ENCODE data around the gene TTLL11. TPM values are rescaled to one million over a fixed set of nuclear protein-coding genes. Genes with fewer than 3 reads are reported as not detected.

The TTLL11 gene
- total RNA-seq, 2 experiments from 2014 or later: 3.3 to 6.9 TPM

DNA sequence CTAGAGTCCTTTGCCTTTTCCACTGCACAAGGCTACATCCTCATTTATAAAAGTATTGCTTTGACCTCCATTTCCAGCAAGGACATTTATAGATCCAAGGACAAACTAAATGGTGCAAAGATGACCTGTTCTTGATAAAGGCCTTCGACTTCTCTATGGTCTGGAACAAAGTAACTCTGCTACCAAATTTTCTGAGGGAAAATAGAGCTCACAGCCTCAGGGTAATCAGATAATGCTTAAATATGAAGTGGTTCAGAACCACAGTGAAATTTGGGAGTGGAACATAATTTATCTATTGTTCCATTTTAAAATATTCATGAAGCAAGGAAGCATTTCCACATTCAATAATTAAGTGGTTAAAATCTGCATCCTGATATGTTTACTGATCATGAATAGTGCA, 137.5 kb downstream of the TTLL11 start:
- Histone ChIP-seq H3K36me3 (ENCODE audit: insufficient read depth, low read length) (no peaks in the 10 kb centered on the region), H3K9me3 (ENCODE audit: low read length) (no peaks in the 10 kb centered on the region), H2AFZ (ENCODE audit: low read length) (no peak overlapping the region; the same call in 1 of the 2 replicates), H3K27ac (ENCODE audit: low read depth, low read length, poor library complexity, severe bottlenecking) (no peak overlapping the region), H3K4me2 (ENCODE audit: low read length) (no peak overlapping the region), H4K20me1 (ENCODE audit: insufficient read depth, low read length) (no peaks in the 10 kb centered on the region), H3K4me3 (ENCODE audit: low read depth, low read length, poor library complexity, severe bottlenecking) (no peak overlapping the region), H3K9me2 (ENCODE audit: insufficient read depth, low read length) (no peaks in the 10 kb centered on the region), H3K79me2 (ENCODE audit: insufficient read depth, low read depth, low read length) (no peaks in the 10 kb centered on the region), H3K4me1 (ENCODE audit: insufficient read depth, low read length, poor library complexity, severe bottlenecking) (peaks cover 65% of the 10 kb centered on the region)
- no peak for DNase-seq (ENCODE audit: low spot score)
- no TSS peak for BruUV-seq (replicated peaks)
- POLR2A ChIA-PET: interaction anchor here (0.7 to 1.4 kb wide), 5 partner anchors 9 to 26 kb away, joined by 3 read pairs; no protein-coding TSS in a partner anchor
- intact Hi-C loops (cut with micrococcal nuclease; ENCODE audit: unreplicated experiment): no loop called here
- CTCF ChIA-PET (ENCODE audit: unreplicated experiment): no interaction called here
- TF ChIP-seq, protein P1, sequence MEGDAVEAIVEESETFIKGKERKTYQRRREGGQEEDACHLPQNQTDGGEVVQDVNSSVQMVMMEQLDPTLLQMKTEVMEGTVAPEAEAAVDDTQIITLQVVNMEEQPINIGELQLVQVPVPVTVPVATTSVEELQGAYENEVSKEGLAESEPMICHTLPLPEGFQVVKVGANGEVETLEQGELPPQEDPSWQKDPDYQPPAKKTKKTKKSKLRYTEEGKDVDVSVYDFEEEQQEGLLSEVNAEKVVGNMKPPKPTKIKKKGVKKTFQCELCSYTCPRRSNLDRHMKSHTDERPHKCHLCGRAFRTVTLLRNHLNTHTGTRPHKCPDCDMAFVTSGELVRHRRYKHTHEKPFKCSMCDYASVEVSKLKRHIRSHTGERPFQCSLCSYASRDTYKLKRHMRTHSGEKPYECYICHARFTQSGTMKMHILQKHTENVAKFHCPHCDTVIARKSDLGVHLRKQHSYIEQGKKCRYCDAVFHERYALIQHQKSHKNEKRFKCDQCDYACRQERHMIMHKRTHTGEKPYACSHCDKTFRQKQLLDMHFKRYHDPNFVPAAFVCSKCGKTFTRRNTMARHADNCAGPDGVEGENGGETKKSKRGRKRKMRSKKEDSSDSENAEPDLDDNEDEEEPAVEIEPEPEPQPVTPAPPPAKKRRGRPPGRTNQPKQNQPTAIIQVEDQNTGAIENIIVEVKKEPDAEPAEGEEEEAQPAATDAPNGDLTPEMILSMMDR (conservative IDR thresholded peaks at IDR 0.05; ENCODE audit: low read length): no peak
- no peak for TF ChIP-seq EZH2phosphoT487 (IDR thresholded peaks at IDR 0.05; ENCODE audit: borderline replicate concordance, low read depth, low read length)

DNA sequence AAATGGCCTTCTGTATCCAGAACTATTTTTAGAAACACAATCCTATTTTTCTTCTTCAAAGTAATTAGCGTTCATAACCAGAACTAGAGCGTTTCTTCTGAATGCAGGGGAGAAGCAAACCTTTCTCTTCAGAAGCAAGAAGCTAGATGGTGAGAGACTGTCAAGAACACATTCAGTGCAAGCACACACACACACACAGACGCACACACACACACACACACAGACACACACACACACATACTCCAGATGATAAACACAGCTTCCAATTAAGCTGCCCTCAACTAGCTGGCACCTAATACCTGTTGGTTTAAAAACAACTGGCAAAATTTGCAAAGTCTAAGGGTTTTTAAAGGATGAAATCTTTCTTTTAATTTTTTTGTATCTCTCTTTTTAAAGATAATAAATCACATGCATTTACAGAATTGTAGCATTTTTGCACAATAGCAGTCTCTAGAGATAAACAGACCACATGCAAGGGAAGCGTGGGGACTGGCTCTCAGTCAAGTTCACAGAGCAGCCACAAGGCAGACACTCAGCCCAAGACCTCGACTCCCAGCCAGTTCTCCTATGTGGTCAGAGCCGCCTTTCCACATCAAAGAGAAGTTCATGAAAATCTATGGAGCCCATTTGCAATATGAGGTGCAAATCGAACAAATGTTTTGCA, 138.5 kb downstream of the TTLL11 start:
- Histone ChIP-seq H4K20me1 (ENCODE audit: insufficient read depth, low read length) (no peaks in the 10 kb centered on the region), H3K27ac (ENCODE audit: low read depth, low read length, poor library complexity, severe bottlenecking) (no peak overlapping the region), H3K9me2 (ENCODE audit: insufficient read depth, low read length) (no peaks in the 10 kb centered on the region), H3K9me3 (ENCODE audit: low read length) (no peaks in the 10 kb centered on the region), H3K36me3 (ENCODE audit: insufficient read depth, low read length) (no peaks in the 10 kb centered on the region), H3K4me2 (ENCODE audit: low read length) (peak overlapping the region; percentile 6; the same call in 1 of the 2 replicates), H3K79me2 (ENCODE audit: insufficient read depth, low read depth, low read length) (no peaks in the 10 kb centered on the region), H3K4me1 (ENCODE audit: insufficient read depth, low read length, poor library complexity, severe bottlenecking) (peaks cover 74% of the 10 kb centered on the region), H2AFZ (ENCODE audit: low read length) (peak overlapping the region; percentile 4; the same call in 1 of the 2 replicates), H3K4me3 (ENCODE audit: low read depth, low read length, poor library complexity, severe bottlenecking) (no peak overlapping the region)
- POLR2A ChIA-PET: interaction anchor here (1.0 to 1.8 kb wide), 5 partner anchors 8 to 27 kb away, joined by 3 to 4 read pairs (median 3); no protein-coding TSS in a partner anchor
- TF ChIP-seq EZH2phosphoT487 (IDR thresholded peaks at IDR 0.05; ENCODE audit: borderline replicate concordance, low read depth, low read length): no peak
- TF ChIP-seq, protein P1 (conservative IDR thresholded peaks at IDR 0.05; ENCODE audit: low read length): no peak
- intact Hi-C loops (cut with micrococcal nuclease; ENCODE audit: unreplicated experiment): no loop called here
- no peak for DNase-seq (ENCODE audit: low spot score)
- BruUV-seq (replicated peaks): no TSS peak
- CTCF ChIA-PET (ENCODE audit: unreplicated experiment): no interaction called here

GRCh38 chr9:121952611-121953010, 140.5 kb downstream of the TTLL11 start:
- peak overlapping the region; percentile 31; the same call in 1 of the 2 replicates for H2AFZ ChIP-seq (ENCODE audit: low read length)
- POLR2A ChIA-PET: interaction anchor here (0.6 to 1.5 kb wide), 7 partner anchors 9 to 591 kb away, joined by 3 to 5 read pairs (median 4); no protein-coding TSS in a partner anchor
- CTCF ChIA-PET (ENCODE audit: unreplicated experiment): no interaction called here
- H3K4me2 ChIP-seq (ENCODE audit: low read length): peak overlapping the region; percentile 13; the same call in 1 of the 2 replicates
- H4K20me1 ChIP-seq (ENCODE audit: insufficient read depth, low read length): no peaks in the 10 kb centered on the region
- no peak overlapping the region for H3K4me3 ChIP-seq (ENCODE audit: low read depth, low read length, poor library complexity, severe bottlenecking)
- H3K9me3 ChIP-seq (ENCODE audit: low read length): no peaks in the 10 kb centered on the region
- no peaks in the 10 kb centered on the region for H3K36me3 ChIP-seq (ENCODE audit: insufficient read depth, low read length)
- intact Hi-C loops (cut with micrococcal nuclease; ENCODE audit: unreplicated experiment): no loop called here
- BruUV-seq (replicated peaks): no TSS peak
- H3K27ac ChIP-seq (ENCODE audit: low read depth, low read length, poor library complexity, severe bottlenecking): no peak overlapping the region
- no peaks in the 10 kb centered on the region for H3K79me2 ChIP-seq (ENCODE audit: insufficient read depth, low read depth, low read length)
- no peak for TF ChIP-seq EZH2phosphoT487 (IDR thresholded peaks at IDR 0.05; ENCODE audit: borderline replicate concordance, low read depth, low read length)
- TF ChIP-seq, protein P1 (conservative IDR thresholded peaks at IDR 0.05; ENCODE audit: low read length): no peak
- no peak for DNase-seq (ENCODE audit: low spot score)
- peaks cover 75% of the 10 kb centered on the region for H3K4me1 ChIP-seq (ENCODE audit: insufficient read depth, low read length, poor library complexity, severe bottlenecking)
- no peaks in the 10 kb centered on the region for H3K9me2 ChIP-seq (ENCODE audit: insufficient read depth, low read length)
